ENCODE measurements around the gene TACC2. TPM values are rescaled to one million over a fixed set of nuclear protein-coding genes. Genes with fewer than 3 reads are reported as not detected.

Gene TACC2
- polyA plus RNA-seq, 1 donor: 47.5 TPM

DNA sequence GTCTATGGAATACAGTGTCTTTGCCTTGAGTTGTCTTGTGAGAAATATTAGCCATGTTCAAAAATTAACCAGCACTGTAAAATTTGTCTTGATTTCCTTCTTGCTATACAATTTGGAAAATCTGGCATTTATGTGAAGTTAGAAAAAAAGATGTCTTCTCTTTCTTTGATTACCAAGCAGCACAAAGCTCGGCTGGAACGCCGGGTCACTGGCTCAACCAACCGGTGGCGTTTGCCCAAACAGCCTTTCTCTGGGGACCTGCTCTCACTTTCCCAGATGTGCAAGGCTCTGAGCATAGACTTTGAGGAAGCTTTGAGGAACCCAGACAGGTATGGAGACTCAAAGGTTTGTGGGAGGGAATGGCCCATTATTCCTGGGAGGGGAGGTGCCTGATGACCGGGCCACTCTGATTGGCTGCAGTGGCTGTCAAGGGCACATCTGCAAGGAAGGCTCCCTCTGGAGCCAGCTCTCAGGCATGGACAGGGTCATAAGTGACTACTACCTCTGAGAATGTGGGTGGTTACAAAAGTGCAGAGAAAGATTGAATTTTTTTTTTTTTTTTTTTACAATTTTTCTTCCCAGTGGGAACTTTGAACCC, 287.7 kb downstream of the TACC2 start:
- DNase-seq: no peak

DNA sequence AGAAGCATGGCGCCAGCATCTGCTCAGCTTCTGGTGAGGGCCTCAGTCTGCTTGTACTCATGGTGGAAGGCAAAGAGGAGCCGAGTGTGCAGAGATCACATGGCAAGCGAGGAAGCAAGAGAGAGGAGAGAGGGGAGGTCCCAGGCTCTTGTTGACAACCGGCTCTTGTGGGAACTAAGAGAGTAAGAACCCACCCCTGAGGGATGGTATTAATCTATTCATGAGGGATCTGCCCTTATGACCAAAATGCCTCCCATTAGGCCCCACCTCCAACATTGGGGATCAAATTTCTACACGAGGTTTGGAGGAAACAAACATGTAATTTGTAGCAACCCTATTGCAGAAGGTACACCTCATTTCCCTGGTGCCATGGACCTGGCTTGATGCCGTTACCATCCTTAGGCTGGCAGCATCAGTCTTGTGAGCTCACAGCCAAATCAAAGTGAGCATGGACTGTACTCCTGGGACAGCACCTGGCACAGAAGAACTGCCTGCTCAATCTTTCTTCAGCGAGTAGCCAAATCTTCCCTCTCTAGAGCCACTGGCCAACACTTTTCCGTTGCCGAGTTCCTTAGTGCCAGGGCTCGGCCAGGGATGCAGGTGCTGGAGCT, 288.7 kb downstream of the TACC2 start:
- DNase-seq: no peak

DNA sequence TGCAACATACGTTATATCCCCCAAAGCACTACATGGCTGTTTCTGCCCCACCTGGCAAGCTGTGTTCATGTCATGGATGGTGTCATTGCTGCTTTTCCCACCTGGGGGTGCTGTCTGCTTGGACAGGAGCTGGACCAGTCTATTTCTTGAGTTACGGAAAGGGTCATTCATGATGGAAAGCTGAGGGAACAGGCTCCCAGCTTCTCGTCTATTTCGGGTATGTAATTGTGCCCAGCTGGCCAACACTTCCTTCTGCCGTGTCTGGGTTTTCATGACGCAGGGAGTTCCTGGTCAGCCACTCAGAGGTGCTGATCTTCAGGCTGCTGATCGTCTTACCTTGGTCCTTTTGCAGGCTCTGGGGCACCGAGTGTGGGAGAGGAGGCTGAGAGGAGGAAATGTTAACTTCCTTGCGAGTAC, 290.8 kb downstream of the TACC2 start:
- peak; percentile 42 for DNase-seq

DNA sequence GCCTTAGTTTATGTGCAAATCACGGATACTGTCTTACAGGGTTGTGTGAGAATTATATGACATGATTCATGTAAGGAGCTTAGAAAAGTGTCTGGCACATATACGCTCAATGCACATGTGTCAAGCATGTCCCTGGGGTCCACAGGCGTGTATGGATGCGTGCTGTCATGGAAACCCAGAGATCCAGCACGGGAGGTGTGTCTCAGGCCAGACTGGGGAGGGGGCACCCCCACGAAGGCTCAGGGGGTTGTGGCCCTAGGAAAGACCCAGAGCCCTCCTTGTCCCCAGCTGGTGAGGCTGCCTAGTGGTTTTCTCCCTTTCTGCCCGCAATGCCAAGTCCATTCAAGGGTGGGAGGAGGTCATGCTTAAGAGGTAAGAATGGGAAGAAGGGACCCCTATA, 291.2 kb downstream of the TACC2 start:
- no peak for DNase-seq

DNA sequence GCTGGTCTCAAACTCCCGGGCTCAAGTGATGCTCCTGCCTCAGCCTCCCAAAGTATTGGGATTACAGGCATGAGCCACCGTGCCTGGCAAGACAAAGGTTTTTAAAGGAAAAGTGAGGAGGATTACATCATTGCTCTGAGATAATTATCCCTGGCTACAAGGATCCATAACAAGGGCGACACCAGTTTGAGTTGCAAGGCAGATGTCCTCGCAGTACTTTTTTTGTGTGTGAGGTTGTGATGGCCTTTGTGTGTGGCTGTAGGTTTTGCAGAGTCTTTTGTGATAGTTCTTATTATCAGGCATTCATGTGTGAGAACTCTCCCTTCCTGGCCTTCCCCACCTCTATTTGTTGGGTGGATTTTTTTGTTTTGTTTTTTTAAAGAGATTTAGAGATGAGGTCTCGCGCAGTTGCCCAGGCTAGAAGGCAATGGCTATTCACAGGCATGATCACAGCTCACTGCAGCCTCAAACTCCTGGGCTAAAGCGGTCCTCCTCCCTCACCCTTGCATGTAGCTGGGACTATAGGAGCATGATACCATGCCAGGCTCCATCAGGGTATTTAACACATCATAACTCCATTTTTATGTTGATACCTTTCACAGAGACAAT, 292.2 kb downstream of the TACC2 start:
- DNase-seq: no peak

DNA sequence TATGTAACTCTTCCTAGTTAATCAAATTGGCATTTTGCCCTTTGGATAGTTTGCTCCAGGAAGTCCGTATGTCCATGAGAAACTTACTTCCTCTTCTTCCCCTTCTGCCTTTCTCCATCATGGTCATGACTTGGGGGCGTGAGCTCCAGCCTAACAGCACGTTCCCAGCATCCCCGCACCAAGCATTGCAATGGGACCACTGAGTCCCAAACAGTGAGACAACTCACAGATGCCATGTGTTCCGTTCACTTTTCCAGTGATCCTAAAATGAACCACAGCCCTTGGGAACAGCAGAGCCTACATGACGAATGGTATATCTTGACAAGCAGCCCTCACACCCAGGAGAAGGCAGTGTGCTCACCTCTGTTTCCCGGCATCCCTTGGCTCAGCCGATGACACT, 292.8 kb downstream of the TACC2 start:
- no peak for DNase-seq

DNA sequence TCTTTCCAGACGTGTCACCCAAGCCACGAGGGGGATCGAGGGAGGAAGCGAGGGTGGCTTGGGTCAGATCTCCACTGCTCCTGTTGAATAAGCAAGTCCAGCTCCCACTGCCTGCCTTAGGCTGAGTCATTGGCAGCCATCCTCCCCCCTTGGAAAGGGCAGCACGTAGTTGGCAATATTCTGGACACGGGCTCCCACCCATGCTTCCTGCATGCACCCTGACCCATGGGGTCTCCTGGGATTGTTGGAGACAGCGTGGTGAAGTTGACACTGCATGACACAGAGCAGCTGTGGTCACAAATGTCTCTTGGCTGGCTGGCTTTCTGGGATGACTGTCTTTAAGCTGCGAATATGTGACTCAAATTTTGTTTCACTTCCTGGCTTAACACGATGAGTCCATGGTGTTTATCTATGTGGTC, 293.3 kb downstream of the TACC2 start:
- no peak for DNase-seq

DNA sequence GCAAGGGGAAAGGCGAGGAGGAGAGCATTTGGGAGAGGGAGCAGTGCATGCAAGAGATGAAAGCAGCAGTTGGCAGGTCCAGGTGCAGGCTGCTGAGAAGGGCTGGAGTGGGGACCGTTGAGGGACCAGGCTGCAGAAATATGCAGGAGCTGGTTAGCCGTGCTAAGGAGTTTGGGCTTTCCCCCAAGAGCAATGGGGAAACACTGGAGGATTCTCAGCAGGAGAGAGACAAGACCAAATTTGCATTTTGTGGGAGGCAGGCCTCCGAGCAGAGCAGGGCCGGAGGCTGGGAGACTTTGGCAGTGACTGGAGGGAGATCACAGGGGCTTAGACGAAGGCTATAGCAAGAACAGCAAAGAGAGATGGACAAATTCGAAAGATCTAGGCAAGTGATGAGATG, 293.9 kb downstream of the TACC2 start:
- DNase-seq: no peak

DNA sequence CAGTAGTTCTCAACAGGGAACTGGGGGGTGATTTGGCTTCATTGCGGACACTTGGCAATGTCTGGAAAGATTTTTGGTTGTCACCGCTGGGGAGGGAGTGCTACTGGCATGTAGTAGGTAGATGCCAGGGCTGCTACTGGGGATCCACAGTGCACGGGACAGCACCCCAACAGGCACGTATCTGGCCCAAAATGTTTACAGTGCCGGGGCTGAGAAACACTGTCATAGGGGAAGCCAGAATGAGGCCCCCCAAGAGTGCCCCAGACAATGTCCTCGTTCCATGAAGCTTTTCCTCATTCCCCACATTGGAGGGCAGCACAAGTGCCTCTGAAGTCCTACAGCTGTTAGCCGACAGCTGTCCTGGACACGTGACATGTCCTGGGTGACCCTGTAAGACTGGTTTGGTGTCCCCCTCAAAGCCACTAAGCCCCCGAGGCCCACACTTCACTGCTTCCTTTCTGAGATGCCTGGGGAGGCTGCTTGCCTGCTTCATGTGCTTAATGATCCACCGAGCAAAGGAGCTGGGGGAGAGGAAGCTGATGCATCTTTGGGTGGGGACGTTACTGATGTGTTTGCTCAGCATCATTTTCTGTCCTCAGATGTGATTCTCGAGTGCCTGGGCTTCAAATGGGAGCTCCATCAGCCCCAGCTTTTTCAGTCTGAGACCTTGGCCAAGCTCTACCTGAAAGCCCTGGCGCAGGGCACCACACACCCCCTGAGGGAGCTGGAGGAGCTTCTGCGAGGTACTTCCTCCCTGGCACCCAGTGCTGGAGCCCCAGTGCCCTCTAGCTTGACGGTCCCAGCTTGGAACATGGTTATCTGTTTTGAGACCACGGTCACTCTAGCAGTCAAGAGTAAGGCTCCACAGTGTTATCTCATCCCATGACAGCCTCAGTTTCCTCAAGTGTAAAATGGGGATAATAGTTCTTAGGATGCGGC, 296.8 kb downstream of the TACC2 start:
- no peak for DNase-seq

DNA sequence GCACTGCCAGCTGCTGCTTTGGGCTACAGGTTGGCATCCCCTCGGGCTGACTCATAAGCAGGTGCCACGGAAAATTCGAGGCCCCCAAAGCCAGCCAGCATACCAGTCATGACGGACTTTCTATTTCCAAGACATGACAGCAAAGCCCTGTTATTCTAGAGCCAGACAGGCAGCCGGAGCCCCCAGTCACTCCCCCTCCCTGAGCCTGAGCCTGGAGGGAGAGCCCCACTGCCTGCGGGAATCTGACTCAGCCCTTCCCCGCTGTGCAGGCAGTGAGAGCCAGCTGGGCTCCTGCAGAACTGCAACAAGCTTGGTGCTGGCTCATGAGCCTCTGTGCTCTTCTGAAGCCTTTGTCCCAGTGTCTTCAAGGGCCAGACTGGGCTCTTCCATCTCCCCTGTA, 297.9 kb downstream of the TACC2 start:
- no peak for DNase-seq

DNA sequence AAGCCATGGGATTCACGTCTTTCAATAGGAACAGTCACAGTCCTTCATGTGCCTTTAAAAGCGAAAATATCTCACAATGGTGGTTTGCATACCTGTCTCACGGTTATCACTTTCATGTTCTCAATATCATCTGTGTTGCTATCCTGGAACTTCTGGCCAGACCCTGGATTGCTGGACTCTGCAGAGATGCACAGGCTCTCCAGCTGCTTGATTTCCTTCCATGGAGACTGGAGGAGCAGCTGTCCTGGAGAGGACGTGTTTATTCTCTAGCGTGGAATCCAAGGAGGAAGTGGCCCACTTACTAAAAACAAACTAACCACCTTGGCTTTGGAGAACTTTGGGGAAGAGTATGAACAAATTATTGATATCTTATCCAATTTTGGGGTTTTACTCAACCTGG, 298.6 kb downstream of the TACC2 start:
- no peak for DNase-seq

DNA sequence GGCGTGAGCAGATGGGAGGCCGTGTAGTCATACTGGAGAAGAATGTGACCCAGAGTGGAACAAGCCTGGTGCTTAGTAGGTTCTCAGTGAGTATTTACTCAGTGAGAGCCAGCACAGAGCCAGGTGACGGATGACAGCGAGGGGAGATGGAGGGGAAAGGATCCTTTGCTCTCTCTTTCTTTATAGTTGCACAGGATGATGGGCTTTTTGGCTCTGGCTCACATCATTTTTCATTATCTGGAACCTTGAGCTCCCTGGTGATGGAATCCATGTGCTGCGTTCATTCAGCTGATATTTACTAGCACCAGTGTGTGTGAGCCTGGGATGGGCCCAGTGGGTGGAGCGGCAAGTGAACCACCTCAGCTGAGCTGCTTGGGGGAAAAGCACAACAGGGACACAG, 299.3 kb downstream of the TACC2 start:
- no peak for DNase-seq

DNA sequence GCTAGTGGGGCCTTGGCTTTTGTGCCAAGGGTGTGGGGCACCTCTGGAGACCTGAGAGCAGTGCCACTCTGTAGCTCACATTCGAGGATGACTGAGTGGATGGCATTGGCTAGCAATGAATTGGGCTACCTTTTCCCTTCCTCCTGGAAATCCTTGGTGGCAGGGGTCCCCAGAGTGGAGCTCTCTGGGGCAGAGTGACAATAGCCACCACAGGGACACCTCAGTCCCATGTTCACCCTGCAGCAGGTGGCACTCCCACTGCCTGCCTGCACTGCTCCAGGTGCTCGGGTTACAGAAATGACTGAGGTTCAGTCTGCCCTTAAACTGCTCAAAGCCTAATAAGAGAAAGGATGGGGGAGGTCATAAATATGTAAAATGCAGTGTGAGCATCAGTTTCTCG, 300.0 kb downstream of the TACC2 start:
- no peak for DNase-seq

DNA sequence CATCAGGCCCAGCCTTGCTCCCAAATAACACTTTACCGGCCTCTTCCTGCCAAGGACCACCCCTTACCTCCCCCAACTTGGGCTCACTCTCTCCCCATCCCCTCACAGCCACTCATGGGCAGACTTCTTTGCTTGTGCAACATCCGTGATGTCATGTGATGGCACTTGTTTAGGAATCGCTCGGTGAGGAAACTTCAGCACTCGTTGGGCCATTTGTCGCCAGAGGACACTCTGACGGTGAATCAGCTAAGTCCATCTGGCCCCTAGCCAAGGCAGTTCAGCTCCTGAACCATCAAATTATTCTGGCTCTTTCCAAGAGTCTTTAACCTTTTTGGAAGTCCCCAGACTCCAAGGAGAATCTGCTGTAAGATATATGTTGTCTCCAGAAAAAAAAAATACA, 301.4 kb downstream of the TACC2 start:
- no peak for DNase-seq

DNA sequence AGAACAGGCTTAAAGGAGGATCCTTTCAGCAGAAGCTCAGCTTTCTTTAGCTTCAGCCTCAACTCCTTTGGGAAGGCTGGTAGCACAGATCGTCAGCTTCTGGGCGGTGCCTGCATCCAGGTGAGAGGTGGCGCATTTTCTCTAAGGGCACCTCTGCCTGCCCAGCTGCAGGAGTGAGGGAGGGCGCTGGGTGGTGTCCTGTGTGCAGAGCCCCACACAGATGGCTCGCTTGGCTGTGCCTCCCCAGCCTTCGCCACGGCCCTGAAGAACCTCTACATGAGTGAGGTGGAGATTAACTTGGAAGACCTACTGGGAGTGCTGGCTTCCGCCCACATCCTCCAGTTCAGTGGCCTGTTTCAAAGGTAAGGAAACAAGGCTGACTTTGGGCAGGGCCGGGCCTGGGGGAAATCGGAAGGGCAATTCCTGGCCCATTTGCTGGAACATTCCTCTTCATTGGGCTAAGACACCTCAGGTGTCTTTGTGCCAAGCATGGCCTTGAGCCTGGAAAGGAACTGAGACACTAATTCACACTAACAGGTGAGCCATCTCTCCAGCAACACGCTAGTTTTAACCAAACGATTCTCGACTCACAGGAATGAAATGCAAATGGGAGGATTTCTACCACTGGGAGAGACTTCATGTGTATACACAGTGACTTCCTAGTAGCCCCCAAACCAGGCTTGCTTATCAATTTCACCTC, 302.0 kb downstream of the TACC2 start:
- DNase-seq: no peak

DNA sequence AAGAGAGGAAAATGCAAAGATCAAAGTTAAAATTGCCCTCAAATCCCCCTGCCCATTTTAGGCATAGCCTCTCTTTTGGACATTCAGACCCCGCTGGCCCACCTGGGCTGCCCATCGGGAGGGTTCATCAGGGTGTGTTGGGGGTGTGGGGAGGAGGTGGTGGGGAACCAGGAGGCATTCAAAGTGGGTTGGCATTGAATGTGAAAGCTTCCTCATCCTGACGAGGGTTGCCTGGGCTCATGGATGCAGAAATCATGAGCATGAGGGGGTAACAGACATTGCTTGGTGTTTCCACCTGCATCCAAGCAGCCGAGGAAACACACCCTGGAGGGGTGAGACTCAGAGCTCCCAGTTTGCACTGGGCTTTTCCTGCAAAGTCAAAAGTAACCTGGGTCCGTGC, 302.8 kb downstream of the TACC2 start:
- no peak for DNase-seq

DNA sequence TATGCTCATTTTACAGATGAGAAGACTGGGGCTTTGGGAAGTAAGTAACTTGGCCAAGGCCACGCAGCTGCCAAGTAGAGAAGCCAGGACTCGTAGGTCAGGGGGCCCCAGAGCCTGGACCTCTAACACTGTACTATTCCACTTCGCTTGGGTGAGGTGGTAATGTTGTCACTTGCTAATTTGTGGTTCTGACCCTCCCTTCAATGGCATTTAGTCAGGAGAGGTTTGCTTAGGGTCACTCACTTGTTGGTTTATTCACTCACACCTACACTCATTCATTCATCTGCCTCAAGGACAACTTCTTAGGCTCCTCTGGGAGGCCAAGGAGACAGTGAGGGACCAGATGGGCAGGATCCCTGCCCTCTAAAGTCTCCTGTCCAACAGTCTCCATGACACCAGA, 303.4 kb downstream of the TACC2 start:
- no peak for DNase-seq

DNA sequence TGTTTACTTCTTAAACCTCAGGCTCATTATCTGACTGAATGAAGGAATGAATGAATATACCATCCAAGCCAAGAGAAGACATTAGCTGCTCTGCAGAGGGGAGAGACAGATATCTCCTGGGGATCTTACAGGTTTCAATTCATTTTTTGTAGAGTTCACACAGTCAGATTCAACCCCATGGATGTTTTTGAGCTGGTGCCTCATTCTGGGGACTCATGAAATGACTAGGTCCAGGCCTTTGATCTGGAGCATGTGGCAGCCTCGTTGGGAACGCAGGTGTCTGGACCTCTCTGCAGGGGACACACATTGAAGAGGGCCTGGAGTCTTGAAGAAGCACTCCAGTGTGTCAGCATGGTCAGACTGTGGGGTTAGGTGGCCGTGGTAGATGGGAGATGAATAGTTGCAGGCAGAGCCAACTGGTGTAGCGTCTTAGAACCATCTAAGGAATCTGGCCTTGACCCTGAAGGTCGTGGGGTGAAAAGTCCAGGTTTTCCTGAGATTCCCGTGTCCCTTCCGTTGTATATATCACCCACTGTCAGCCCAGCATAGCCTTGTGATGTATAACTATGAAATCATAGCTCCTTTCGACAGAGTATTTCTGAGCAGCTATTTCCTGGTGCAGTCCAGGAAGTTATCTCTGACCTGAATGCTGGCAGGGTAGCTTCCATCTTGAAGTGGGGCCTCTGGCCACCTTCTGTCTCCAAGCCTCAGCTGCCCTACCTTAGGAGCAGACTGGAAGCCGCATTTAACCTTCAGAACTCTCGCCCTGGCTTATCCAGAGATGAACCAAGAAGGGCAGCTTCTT, 304.4 kb downstream of the TACC2 start:
- no peak for DNase-seq

DNA sequence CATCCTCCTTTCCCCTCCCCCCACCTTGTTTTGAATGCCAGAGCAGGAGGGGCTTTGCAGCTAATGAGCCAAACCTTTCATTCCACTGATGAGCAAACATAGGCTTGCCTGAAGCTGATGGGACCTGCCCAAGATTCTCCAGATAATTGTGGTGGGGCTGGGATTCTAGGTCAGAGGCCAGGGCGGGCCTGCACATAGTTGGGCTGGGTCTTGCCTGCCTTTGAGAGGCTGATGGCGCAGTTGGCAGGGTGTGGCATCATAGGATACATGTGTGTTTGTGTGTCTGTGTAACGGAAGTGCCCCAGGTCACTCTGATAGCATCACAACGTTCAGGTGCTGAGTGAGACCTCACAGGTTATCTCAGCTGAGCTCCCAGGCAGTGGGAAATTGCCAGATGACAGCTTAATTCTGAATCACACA, 305.0 kb downstream of the TACC2 start:
- DNase-seq: no peak

DNA sequence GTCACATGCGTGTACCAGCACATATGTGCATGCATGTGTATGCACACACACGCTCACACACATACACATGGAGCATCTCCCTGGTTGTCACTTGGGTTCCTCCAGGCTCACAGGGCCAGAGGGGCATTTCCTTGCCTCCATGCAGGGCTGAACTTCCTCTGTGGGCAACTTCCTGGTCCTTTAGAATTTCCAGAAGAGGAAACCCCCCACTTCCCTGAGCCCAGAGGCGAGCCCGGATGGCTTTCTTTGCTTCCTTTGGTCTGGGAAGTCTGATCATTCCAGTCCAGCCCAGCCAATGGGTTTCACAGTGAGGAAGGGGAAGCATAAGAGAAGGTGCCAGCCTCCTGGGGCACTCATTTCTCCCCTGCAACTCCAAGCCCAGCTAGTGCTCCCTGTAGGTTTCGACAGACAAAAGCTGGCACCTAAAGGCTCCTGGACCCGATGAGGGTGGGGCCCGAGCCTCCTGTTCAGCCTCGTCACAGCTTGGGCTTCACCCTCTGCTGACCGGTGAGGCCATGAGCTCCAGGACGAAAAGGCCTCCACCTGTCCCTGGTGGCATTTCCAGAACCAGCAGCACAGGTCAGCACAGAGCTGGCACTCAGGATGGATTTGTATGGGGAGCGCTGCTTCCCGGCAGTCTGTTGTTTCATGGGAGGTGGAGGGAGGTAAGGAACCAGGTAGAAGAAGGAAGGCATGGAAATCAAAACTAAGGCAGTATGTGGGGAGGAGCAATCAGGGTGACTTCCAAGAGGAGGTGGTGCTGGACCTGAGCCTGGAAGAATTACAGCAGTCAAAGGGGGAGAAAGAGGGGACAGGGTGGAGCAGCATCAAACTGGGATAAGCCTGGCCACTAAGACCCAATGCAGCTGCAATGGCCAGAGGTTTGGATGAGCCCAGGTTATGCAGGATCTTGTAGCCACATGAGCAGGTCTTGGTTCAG, 305.8 kb downstream of the TACC2 start:
- no peak for DNase-seq
